Measurements from ENCODE around the gene CEP290.

Gene CEP290

DNA sequence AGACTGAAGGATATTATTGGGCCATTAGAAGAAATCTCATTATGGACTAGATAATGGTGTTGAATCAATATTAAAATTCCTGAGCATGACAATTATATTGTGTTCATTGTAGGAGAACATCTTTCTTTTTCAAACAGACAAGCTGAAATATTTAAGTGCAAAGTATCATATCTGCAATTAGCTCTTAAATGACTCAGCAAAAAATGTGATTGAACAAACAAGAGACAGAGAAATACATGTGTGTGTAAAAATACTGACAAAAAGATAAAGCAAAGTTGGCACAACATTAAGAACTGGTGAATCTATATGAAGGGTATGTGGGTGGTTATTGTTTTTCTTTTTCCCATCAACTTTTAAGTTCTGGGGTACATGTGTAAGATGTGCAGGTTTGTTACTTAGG is 9.5 kb downstream of the CEP290 start:
- no peaks in the 10 kb centered on the region for H3K9me3 ChIP-seq (ENCODE audit: control insufficient read depth, low read length)
- no peaks in the 10 kb centered on the region for H3K79me2 ChIP-seq
- H3K27ac ChIP-seq = no peak overlapping the region
- H3K4me3 ChIP-seq (ENCODE audit: low read depth, low read length) = no peak overlapping the region
- TF ChIP-seq, protein P1, sequence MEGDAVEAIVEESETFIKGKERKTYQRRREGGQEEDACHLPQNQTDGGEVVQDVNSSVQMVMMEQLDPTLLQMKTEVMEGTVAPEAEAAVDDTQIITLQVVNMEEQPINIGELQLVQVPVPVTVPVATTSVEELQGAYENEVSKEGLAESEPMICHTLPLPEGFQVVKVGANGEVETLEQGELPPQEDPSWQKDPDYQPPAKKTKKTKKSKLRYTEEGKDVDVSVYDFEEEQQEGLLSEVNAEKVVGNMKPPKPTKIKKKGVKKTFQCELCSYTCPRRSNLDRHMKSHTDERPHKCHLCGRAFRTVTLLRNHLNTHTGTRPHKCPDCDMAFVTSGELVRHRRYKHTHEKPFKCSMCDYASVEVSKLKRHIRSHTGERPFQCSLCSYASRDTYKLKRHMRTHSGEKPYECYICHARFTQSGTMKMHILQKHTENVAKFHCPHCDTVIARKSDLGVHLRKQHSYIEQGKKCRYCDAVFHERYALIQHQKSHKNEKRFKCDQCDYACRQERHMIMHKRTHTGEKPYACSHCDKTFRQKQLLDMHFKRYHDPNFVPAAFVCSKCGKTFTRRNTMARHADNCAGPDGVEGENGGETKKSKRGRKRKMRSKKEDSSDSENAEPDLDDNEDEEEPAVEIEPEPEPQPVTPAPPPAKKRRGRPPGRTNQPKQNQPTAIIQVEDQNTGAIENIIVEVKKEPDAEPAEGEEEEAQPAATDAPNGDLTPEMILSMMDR (IDR thresholded peaks at IDR 0.05) = no peak
- H3K4me2 ChIP-seq (ENCODE audit: low read length) = no peak overlapping the region
- H3K9ac ChIP-seq = no peak overlapping the region
- no peaks in the 10 kb centered on the region for H3K36me3 ChIP-seq (ENCODE audit: control insufficient read depth, insufficient read depth, low read length)
- H3K4me1 ChIP-seq = no peaks in the 10 kb centered on the region
- no peak overlapping the region for H2AFZ ChIP-seq
- H3K27me3 ChIP-seq (ENCODE audit: control insufficient read depth, insufficient read depth, low read length) = no peaks in the 10 kb centered on the region

DNA sequence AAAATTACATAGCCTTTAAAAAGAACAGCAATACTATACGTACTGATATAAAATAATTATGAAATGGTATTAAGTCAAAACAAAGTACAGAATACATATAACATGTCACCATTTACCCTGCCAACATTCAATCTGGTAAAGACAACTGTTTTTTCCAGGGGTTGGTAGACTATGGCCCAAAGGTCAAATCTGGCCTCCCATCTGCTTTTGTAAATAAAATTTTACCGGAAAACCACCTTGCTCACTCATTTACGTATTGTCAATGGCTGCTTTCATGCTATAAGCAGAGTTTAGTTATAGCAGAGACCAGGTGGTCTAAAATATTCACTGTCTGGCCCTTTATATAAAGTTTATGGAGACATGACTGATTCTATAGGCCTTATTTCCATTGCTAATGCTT is 14.0 kb downstream of the CEP290 start:
- Histone ChIP-seq H3K4me2 (ENCODE audit: low read length) (no peak overlapping the region), H3K4me3 (ENCODE audit: low read depth, low read length) (no peak overlapping the region), H3K9me3 (ENCODE audit: control insufficient read depth, low read length) (no peaks in the 10 kb centered on the region), H2AFZ (no peak overlapping the region), H3K4me1 (no peaks in the 10 kb centered on the region), H3K36me3 (ENCODE audit: control insufficient read depth, insufficient read depth, low read length) (no peaks in the 10 kb centered on the region), H3K9ac (no peak overlapping the region), H3K79me2 (no peaks in the 10 kb centered on the region), H3K27me3 (ENCODE audit: control insufficient read depth, insufficient read depth, low read length) (no peaks in the 10 kb centered on the region), H3K27ac (no peak overlapping the region)
- TF ChIP-seq, protein P1 (IDR thresholded peaks at IDR 0.05) = no peak

DNA sequence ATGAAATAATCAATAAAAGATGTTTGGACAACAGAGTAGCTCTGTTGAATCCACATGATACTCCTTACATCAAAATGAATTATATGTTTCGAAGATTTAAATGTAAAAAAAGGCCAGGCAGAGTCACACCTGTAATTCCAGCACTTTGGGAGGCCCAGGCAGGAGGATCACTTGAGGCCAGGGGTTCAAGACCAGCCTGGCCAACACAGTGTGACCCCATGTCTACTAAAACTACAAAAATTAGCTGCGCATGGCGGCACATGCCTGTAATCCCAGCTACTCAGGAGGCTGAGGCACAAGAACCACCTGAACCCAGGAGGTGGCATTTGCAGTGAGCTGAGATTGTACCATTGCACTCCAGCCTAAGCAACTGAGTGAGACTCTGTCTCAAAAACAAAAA is 14.8 kb downstream of the CEP290 start:
- Histone ChIP-seq H3K4me2 (ENCODE audit: low read length) (no peak overlapping the region), H3K27me3 (ENCODE audit: control insufficient read depth, insufficient read depth, low read length) (no peaks in the 10 kb centered on the region), H3K79me2 (no peaks in the 10 kb centered on the region), H3K9ac (no peak overlapping the region), H3K27ac (no peak overlapping the region), H3K4me1 (no peaks in the 10 kb centered on the region), H2AFZ (no peak overlapping the region), H3K4me3 (ENCODE audit: low read depth, low read length) (no peak overlapping the region), H3K36me3 (ENCODE audit: control insufficient read depth, insufficient read depth, low read length) (no peaks in the 10 kb centered on the region), H3K9me3 (ENCODE audit: control insufficient read depth, low read length) (no peaks in the 10 kb centered on the region)
- TF ChIP-seq, protein P1 (IDR thresholded peaks at IDR 0.05) = no peak

DNA sequence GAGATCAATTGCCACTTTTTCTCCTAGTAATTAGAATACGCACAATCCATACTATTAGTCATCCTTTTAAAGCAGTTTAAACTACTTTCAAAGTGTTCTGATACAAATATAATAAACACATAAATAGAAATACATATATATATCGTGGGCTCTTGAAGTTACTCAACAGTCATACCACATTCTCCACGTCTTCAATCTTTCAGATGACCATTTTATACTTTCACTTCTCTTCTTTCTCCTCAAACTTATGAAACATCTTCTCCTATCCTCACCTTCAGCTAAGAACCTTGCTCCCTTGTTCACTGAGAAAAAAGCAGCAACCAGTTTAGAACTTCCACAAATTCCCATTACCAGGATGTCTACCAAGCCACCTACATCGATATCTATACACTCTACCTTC is 19.2 kb downstream of the CEP290 start:
- Histone ChIP-seq H3K4me3 (ENCODE audit: low read depth, low read length) (no peak overlapping the region), H3K9ac (no peak overlapping the region), H3K9me3 (ENCODE audit: control insufficient read depth, low read length) (no peaks in the 10 kb centered on the region), H3K79me2 (no peaks in the 10 kb centered on the region), H3K27me3 (ENCODE audit: control insufficient read depth, insufficient read depth, low read length) (no peaks in the 10 kb centered on the region), H3K27ac (no peak overlapping the region), H2AFZ (no peak overlapping the region), H3K36me3 (ENCODE audit: control insufficient read depth, insufficient read depth, low read length) (no peaks in the 10 kb centered on the region), H3K4me1 (no peaks in the 10 kb centered on the region), H3K4me2 (ENCODE audit: low read length) (no peak overlapping the region)
- TF ChIP-seq, protein P1 (IDR thresholded peaks at IDR 0.05) = no peak

DNA sequence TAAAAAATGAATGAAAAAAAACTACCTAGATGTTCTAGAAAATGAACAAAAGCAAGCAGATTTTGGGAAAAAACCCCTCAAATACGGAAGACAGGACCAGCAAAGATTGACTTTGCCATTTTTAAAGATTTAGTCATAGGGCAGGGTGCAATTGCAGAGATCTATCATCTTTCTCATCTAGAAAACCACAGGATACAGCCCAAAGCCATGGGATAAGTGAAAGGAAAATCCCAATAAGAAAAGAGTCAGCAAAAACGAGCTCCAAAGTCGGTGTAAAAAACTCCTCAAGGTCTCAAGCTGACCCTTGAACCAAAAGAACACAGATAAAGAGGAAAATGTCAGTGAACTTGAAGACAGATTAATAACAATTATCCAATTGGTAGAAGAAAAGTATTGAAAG is 28.0 kb downstream of the CEP290 start:
- no peak overlapping the region for H3K27ac ChIP-seq
- no peaks in the 10 kb centered on the region for H3K27me3 ChIP-seq (ENCODE audit: control insufficient read depth, insufficient read depth, low read length)
- no peak overlapping the region for H3K9ac ChIP-seq
- no peak overlapping the region for H3K4me3 ChIP-seq (ENCODE audit: low read depth, low read length)
- H3K36me3 ChIP-seq (ENCODE audit: control insufficient read depth, insufficient read depth, low read length) = no peaks in the 10 kb centered on the region
- H3K79me2 ChIP-seq = no peaks in the 10 kb centered on the region
- no peaks in the 10 kb centered on the region for H3K9me3 ChIP-seq (ENCODE audit: control insufficient read depth, low read length)
- no peak overlapping the region for H3K4me2 ChIP-seq (ENCODE audit: low read length)
- no peaks in the 10 kb centered on the region for H3K4me1 ChIP-seq
- TF ChIP-seq, protein P1 (IDR thresholded peaks at IDR 0.05) = no peak
- no peak overlapping the region for H2AFZ ChIP-seq

Measured in parathyroid adenoma (tissue), 2 donors.